Ishikawa (cell line): Measurements from ENCODE around the gene LTBP3.

Experiments
- CREB1 ChIP-seq: IDR thresholded peaks from 2 replicates; pipeline ENCODE4 v1.6.1; 2012; ENCODE audit warnings: low read depth
- EP300 ChIP-seq: IDR thresholded peaks from 2 replicates; pipeline ENCODE4 v1.6.1; 2012; ENCODE audit warnings: borderline replicate concordance
- MAX ChIP-seq: IDR thresholded peaks from 2 replicates; pipeline ENCODE4 v1.6.1; 2012
- REST ChIP-seq: IDR thresholded peaks from 2 replicates; pipeline ENCODE4 v1.6.1; 2012; ENCODE audit warnings: low read depth, mild to moderate bottlenecking
- TCF12 ChIP-seq: IDR thresholded peaks from 2 replicates; pipeline ENCODE4 v1.6.1; 2012; ENCODE audit warnings: low read depth
- YY1 ChIP-seq: IDR thresholded peaks from 2 replicates; pipeline ENCODE4 v1.6.1; 2012; ENCODE audit warnings: low read depth

GRCh38 chr11:65554057-65554818, 3.9 kb downstream of the LTBP3 start:
- no peak for TF ChIP-seq YY1
- TF ChIP-seq MAX, result no peak
- TF ChIP-seq TCF12, result no peak
- TF ChIP-seq EP300, result no peak
- no peak for TF ChIP-seq REST
- TF ChIP-seq CREB1, result no peak
